ENCODE results near the gene CTBP2. TPM values are rescaled to one million over a fixed set of nuclear protein-coding genes. Genes with fewer than 3 reads are reported as not detected.

Gene CTBP2
- total and polyA plus RNA-seq, 10 of the 15 experiments (the other 5 are each of a cell fraction or from before 2014, with no cell fraction given) = 0.02 to 0.72 (median 0.06) TPM; not detected in 2

- Histone ChIP-seq H3K4me1 (ENCODE audit: control insufficient read depth, insufficient read depth, low read length) (peaks cover 3% of the 10 kb centered on the region; the same call in 1 of the 2 replicates), H3K4me2 (ENCODE audit: control insufficient read depth, insufficient read depth) (no peak overlapping the region), H3K36me3 (ENCODE audit: control insufficient read depth in 2 of 2, insufficient read depth in 2 of 2, low read length in 1 of 2) (no peaks in the 10 kb centered on the region), H2AFZ (ENCODE audit: control insufficient read depth, low read depth, low read length) (no peak overlapping the region), H3K27me3 (replicated peaks in 1 of 2; ENCODE audit: control insufficient read depth in 2 of 2, insufficient read depth in 2 of 2, low read length in 1 of 2) (peaks cover 4 to 5% of the 10 kb centered on the region in 2 experiments; a peak in 2 of 4 replicates), H3K27ac (ENCODE audit: control insufficient read depth, insufficient read depth) (no peak overlapping the region), H3K9ac (ENCODE audit: control insufficient read depth, insufficient read depth, low read length) (no peak overlapping the region), H3K4me3 (no peak overlapping the region), H4K20me1 (ENCODE audit: control insufficient read depth, insufficient read depth) (no peaks in the 10 kb centered on the region; the same call in 1 of the 2 replicates), H3K9me3 (replicated peaks; ENCODE audit: control insufficient read depth, insufficient read depth, low read length) (no peaks in the 10 kb centered on the region), H3K79me2 (ENCODE audit: control insufficient read depth, insufficient read depth, low read length) (no peaks in the 10 kb centered on the region)
- DNase-seq (ENCODE audit: low read depth, low spot score) (no peak), FAIRE-seq (no peak), ATAC-seq (no peak)
- no peak for TF ChIP-seq ATF3 (IDR thresholded peaks at IDR 0.05; ENCODE audit: borderline replicate concordance, extremely low read depth, low read depth, low read length)
- TF ChIP-seq SRF (IDR thresholded peaks at IDR 0.05; ENCODE audit: low read depth in 2 of 2, low read length in 2 of 2) = no peak
- TF ChIP-seq BRCA1 (IDR thresholded peaks at IDR 0.05; ENCODE audit: low read depth, low read length) = no peak
- no peak for TF ChIP-seq ZNF622 (IDR thresholded peaks at IDR 0.05)
- TF ChIP-seq, protein P1, sequence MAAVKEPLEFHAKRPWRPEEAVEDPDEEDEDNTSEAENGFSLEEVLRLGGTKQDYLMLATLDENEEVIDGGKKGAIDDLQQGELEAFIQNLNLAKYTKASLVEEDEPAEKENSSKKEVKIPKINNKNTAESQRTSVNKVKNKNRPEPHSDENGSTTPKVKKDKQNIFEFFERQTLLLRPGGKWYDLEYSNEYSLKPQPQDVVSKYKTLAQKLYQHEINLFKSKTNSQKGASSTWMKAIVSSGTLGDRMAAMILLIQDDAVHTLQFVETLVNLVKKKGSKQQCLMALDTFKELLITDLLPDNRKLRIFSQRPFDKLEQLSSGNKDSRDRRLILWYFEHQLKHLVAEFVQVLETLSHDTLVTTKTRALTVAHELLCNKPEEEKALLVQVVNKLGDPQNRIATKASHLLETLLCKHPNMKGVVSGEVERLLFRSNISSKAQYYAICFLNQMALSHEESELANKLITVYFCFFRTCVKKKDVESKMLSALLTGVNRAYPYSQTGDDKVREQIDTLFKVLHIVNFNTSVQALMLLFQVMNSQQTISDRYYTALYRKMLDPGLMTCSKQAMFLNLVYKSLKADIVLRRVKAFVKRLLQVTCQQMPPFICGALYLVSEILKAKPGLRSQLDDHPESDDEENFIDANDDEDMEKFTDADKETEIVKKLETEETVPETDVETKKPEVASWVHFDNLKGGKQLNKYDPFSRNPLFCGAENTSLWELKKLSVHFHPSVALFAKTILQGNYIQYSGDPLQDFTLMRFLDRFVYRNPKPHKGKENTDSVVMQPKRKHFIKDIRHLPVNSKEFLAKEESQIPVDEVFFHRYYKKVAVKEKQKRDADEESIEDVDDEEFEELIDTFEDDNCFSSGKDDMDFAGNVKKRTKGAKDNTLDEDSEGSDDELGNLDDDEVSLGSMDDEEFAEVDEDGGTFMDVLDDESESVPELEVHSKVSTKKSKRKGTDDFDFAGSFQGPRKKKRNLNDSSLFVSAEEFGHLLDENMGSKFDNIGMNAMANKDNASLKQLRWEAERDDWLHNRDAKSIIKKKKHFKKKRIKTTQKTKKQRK (IDR thresholded peaks at IDR 0.05; ENCODE audit: low read depth, low read length) = no peak
- no peak for TF ChIP-seq BACH1 (IDR thresholded peaks at IDR 0.05; ENCODE audit: borderline replicate concordance)
- TF ChIP-seq JUND (IDR thresholded peaks at IDR 0.05; ENCODE audit: low read depth, low read length) = no peak
- TF ChIP-seq FOS (IDR thresholded peaks at IDR 0.05; ENCODE audit: borderline replicate concordance, extremely low read depth, insufficient read length) = no peak
- TF ChIP-seq REST (IDR thresholded peaks at IDR 0.05; ENCODE audit: low read depth, low read length) = no peak
- no peak for TF ChIP-seq PKNOX1 (IDR thresholded peaks at IDR 0.05)
- no peak for TF ChIP-seq CBX5 (IDR thresholded peaks at IDR 0.05; ENCODE audit: low read depth)
- no peak for TF ChIP-seq NR2C1 (IDR thresholded peaks at IDR 0.05)
- no peak for TF ChIP-seq POU2F2 (IDR thresholded peaks at IDR 0.05; ENCODE audit: borderline replicate concordance, low read depth, low read length)
- TF ChIP-seq CREM (IDR thresholded peaks at IDR 0.05; ENCODE audit: low read depth) = no peak
- TF ChIP-seq CBFB (IDR thresholded peaks at IDR 0.05; ENCODE audit: low read depth) = no peak
- in situ Hi-C loops (cut with MboI) (no loop called here), intact Hi-C loops (cut with micrococcal nuclease; ENCODE audit: unreplicated experiment) (no loop called here)
- BruUV-seq (replicated peaks) = no TSS peak
- ChIA-PET SMC1A (ENCODE audit: uncharacterized antibody, unreplicated experiment) (no interaction called here), RAD21 (ENCODE audit: unreplicated experiment) (no interaction called here), CTCF (no interaction called here), POLR2A (no interaction called here)
- 2% methylated on average over 4 of the region's 4 CpGs for WGBS (ENCODE audit: insufficient coverage, insufficient replicate concordance, low lambda C conversion rate, missing lambda C conversion rate)
These were observed 11.8 kb downstream of the CTBP2 start for GRCh38 chr10:125148528-125148927.

Measured in GM12878 (cell line).